Measurements from ENCODE around the gene FAM120B.

Gene FAM120B

DNA sequence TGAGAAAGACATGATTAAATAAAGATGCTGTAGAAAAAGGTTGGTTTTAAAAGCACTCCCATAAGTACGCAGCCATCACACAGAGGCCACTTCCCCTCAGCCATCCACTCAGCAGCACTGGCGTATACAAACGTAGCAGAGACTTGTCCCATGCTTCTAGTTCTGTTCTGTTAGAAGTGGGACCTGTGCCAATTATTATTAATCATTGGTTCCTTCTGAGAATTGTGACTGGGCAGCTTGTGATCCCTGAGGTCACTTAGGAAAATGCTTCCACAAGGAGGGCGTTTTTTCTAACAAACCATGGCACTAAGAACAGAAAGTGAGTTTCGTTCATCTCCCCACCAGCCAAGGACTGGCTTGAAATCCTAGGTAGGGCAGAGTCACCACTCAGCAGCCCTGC lies 53.9 kb downstream of the FAM120B start:
- DNase-seq (ENCODE audit: low read depth): no peak

DNA sequence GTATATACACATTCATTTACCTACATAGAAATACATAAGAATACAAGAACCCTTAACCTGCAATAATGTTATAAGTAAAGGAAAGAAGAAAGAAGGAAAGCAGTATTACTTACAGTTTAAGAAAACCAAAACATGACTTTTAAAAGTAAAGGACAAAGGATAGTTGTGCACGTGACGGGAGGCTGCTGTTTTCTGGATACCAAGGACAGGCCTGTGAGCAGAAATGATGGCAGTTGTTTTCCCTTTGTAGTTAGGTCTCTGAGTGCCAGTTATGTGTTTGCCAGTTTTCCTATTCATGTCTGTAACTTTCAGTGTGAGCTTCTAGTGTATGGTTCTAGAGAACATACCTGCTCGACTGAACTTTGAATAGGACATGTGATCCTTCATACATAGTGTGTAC lies 54.8 kb downstream of the FAM120B start:
- DNase-seq (ENCODE audit: low read depth): no peak

DNA sequence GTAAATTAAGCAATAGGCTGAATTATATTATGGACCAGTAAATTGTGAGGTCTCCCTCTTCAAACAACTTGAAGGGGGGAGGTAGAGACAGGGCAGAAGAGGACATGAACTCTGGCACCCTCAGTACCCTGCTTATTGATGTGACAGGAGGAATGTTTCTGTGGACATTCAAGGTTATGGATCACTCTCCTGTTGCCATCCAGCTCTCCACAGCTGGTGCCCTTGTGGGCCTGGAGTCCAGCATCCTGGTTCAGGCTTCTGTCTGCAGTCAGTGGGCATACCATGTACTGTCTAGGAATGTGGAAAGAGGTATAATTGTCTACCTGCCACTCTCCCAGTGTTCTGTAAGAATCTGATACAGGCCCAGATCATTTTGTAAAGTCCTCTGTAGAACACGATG lies 55.6 kb downstream of the FAM120B start:
- no peak for DNase-seq (ENCODE audit: low read depth)

DNA sequence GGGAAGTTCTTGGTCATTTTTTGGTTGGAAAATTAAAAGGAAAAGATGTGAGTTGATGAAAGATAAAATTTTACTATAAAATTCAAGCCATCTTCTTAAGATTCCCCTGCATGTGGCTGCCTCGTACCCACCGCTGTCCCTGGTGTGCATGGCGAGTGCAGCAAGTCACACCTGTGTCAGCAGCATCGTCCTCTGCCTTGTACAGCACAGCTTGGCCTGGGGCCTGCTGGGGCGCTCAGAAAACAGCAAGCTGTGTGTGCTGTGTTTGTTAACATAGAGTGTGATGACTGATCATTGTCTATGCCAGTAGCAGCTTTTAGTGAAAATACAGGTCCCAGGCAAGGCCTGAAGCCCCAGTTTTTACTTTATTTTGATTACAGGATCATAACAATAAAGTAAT lies 56.7 kb downstream of the FAM120B start:
- no peak for DNase-seq (ENCODE audit: low read depth)

DNA sequence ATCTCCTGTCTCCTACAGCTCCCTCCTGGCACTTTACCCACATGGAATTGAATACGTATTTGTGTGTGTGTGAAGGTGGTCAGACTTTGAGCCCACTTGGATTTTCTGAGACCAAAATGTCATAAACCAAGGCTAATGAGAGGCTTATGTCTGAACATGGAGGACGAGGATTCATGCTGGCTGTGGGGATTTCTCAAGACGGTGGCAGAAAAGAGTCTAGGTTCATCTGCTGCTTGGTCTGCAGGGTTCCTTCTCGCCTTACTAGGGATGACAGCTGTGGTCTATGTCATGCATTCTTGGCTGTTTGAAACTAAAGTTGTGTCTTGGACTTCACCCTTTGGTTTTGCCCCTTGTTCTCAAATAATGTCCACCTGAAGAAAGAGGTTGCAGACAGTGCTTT lies 58.6 kb downstream of the FAM120B start:
- DNase-seq (ENCODE audit: low read depth): no peak

DNA sequence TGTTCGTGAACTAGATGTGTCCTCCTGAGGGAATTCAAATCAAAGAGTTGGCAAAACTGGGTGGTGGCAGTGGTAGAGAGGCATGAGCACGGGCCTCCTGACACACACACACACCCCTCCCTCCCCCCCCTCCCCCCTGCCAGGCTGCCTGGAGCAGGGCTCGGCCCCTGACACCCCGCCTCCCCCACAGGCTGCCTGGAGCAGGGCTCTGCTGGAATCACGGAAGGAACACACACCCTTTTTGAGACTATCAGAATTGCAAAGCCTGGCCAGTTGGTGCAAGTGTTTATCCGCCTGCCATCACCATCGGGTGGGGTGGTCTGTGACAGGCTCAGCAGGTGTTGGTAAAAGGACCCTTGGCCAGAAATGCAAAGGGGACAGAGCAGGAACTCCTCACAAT lies 59.0 kb downstream of the FAM120B start:
- no peak for DNase-seq (ENCODE audit: low read depth)

DNA sequence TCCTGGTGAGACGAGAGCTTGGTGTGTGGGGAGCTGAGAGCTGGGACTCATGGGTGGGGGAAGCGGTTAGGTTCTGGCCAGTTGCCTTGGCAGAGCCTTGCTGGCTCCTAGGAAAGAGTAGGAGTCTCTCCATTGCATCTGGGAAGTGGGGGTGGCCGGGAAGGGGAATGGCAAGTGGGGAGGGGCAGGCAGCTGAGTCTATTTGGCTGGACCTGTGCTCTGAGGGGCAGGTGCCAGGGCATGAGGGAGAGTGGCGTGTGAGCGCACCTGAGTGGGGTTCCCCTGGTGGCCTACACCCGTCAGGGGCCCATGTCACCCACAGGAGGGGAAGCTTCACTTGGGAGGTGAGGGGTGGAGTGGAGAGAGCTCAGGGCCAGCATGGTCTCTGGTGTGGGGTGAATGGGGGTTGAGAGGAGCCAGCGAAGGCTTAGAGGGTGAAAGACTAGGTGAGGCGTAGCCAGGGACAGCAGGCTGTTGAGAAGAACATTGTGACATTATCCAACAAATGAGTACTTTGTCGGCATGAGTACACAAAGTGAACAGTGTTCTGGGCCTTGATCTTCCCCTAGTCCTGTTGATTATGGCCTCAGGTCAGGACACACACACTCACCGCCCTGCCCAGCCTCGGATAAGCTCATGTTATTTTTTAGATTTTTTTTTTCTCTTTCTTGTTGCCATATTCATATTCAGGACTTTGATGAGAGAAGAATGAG lies 59.8 kb downstream of the FAM120B start:
- no peak for DNase-seq (ENCODE audit: low read depth)

DNA sequence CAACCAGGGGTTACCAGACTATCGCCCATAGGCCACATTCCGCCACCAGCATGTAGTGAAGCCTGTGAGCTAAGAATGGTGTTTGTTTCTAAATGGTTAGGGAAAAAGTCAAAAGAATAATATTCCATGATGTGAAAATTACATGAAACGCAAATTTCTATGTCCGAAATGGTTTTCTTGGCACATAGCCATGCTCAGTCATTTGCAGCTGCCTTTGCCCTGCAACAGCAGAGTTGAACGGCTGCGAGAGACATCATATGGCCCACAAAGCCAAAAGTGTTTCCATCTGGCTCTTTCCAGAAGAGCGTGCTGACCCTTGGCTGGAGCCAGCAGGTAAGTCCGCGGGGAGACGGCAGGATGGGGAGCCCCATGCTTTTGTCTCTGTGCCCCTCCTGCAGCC lies 60.7 kb downstream of the FAM120B start:
- no peak for DNase-seq (ENCODE audit: low read depth)

DNA sequence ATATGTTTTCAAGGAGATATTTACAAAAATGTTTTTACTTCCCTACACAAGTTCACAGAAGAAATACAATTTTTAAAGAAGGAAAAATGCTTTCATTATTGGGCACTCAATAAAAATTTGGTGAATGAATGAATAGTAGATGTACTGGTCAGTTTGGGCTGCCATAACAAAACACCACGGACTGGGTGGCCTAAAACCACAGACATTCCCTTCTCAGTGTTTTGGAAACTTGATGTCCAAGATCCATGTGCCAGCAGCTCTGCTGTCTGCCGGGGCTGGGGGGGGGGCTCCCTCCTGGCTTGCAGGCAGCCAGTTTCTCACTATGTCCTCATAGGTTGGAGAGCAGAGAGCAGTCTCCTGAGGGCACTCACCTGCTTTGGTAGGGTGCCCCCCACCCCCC lies 62.0 kb downstream of the FAM120B start:
- DNase-seq (ENCODE audit: low read depth): no peak

DNA sequence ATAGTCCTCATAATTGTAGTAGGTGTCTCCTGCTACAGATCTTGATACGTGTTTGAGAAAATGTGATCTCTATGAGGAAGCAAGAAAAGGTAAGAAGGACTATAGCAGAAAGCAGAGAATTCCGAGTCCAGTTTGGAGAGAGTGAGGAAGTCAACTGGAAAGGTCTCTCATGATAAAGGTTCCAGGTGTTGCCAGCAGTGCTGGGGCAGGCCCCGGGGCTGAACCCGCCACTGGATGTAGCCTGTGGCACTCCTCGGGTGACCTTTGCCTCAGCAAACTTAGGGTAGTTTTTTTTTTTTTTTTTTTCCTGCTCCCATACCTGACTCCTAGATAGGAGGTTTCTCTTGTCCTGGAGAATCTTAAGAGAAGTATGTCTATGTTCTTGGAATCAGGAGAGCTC lies 62.8 kb downstream of the FAM120B start:
- DNase-seq (ENCODE audit: low read depth): no peak

DNA sequence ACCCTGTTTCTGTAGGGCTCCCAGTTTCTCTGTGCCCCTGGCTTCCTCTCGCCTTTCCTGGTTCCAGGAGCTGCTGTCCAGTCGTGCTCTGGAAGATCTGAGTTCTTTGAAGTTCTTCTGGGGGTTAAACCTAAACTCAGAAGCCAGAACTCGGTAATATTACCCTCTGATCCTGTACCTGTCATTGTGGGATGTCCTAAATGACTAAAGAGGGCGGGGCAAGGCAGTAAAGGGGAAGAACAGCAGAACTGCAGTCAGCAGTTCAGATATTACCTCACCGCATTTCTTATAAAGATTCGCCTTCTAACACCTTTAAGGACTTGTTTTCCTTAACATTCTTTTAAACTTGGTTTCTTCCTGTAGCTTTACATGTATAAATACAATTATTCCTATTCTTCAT lies 63.9 kb downstream of the FAM120B start:
- DNase-seq (ENCODE audit: low read depth): no peak

DNA sequence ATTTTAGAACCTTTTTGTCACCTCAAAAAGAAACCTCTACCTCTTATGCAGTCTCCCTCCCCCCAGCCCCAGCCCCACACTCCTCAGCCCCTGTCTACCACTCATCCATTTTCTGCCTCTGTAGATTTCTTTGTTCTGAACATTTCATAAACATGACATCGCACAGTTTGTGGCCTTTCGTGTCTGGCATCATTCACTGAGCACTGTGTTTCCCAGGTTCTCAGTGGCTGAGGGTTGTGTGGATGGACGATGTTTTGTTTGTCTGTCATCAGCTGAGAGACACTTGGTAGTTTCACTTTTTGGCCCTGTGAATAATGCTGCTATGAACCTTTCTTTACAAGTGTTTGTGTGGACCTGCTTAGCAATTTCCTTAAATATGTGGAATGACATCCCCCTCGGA lies 64.5 kb downstream of the FAM120B start:
- DNase-seq (ENCODE audit: low read depth): no peak

DNA sequence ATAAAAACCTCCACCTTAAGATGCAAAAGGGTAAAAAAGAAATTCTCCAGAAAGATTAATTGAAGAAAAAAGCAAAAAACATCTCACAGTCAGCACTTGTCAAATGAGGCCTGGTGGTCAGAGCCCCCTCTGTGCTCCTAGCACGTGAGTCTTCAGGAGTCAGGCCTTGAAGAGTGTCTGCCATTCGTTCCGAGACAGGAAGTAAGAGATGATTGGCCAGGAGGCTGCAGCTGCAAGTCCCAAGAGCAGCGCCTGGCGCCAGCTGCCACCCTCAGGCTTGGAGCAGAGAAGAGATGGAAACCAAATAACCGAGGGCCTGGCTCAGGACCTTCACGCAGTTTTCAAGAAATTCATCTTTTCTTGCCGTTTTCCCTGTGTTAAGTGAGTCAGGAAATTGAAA lies 65.0 kb downstream of the FAM120B start:
- no peak for DNase-seq (ENCODE audit: low read depth)

DNA sequence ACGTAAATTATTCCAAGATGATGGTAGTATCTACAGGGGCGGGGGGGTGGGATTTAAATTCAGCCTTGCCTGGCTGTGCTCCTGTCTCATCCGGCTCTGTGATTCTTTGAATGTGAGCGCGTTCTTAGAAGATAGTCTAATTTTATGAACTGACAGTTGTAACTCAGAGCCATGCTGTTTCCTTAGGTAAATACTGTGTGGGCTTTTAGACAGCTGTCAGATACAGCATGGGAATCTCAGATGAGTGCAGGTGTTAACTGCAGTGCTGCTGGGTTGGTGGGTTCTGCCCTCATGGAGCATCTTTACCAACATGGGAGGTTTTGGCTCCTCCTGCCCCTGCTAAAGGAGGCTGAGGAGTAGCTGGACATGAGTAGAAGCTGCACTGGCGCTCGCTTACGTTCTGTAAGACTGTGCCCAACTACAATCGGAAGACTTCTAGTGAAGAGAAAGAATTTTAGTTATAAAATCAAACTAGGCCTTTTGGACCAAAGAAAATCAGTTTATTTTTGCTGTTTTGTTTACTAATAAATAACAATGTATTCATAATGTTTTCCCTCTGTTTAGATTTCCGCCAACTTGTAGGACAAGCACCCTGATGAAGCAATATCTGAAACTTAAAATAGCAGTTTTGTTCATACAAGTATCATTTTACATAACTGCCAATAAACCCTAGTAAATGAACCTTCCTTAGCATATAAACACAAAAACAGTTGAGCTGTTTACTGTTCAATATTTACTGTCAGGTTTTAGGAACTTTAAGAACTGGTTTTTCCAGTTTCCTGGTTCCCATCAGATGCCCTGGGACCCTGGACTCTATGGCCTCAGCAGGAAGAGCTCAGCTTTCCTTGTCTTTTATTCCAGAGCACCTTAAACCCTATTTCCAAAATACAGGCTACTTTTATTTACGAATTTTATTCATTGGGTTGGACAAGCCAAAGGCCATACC lies 66.1 kb downstream of the FAM120B start:
- DNase-seq (ENCODE audit: low read depth): no peak

DNA sequence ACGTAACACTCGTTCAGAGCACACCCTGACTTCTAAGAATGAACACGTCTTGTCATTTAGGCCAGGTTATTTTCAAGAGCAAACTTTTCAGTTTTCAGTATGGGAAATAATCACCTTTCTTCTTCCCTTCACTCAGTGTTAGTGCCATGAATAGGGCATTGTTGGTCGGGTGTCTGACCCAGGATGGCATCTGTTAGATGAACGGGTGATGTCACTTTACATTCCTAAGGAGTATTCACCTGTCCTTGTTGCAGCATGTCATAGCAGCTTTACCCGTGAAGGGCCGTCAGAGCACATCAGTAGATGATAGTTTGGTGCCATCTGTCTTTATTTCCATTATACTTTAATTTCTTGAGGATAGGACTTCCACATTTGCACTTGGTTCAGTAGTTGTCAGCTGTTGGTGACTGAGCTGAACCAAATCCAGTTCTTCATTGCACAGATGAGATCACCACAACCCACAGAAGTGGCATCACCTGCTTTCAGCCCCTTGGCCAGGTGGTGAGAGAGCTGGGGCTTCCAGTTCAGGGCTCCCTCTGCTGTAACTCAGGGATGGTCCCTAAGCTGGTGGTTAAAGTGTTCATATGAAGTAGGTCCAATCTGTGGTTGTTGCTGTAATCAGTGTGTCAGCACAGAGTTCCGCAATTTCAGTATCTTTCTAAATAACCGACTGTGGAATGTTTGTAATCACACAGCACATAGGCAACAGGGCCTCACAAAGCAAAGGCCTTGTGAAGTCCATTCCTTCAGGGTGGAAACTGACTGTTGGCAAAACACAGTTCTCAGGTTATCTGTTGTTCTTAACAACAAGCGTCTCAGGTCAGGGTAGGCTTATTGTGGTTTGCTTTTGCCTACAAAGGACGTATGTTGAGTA lies 68.2 kb downstream of the FAM120B start:
- DNase-seq (ENCODE audit: low read depth): no peak

DNA sequence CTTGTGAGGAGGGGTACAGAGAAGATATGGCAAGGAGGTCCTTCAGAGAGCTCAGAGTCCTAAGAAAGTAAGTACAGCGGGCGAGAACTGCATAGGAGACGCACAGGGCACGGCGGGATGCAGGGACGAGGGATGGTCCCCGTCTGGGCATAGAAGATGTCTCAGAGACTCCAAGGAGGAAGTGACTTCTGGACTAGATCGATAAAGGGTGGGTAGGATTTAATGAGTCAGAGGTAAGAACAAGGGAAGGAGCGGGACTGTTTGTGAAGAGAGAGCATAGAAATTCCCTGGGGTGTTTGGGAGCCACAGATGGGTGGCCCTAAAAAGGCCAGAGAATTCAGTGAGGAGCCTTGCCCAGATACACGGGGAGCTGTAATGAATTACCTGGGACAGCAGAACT lies 69.1 kb downstream of the FAM120B start:
- DNase-seq (ENCODE audit: low read depth): no peak

DNA sequence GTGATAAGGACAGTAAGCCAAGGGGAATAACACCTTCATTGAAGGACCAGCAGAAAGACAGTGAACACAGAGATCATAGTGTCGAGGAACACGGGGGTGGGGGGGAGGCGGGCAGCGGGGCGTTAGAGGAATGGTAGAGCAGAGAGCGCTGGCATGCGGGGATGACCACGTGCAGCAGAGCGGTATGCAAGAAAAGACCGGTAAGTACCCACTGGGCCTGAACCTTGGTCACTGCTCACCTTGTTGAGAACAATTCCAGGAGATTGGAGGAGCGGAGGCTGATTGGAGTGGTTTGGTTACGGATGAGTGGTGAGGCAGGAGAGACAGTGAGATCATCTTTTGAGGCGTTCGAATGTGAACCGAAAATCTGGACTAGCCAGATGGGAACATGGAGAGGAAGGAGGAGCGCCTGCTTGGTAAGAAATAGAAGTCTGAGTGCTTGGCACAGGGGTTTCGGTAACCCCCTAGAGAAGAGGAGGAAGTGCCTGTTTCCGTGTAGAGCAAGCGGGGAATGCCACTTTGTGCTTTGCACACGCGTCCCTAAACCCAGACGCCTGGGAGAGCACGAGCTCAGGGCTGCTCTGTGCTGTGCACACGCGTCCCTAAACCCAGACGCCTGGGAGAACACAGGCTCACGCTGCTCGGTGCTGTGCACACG lies 70.0 kb downstream of the FAM120B start:
- no peak for DNase-seq (ENCODE audit: low read depth)

DNA sequence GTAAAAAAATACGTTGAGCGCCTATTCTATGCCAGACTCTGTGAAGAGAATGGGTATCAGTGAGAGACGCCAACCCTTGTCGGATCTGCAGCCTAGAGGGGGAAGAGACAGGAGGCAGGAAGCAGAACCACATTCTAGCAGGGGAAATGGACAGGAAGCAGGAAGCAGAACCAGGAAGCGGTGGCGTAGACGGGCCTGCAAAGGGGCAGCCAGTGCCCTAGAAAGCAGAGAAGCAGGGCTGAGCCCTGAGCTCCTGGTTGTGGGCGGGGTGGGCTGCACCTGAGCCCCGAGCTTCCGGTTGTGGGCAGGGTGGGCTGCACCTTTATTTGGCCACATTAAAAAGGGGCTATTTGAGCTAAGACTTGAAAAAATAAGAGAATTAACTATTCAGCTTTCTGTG lies 71.9 kb downstream of the FAM120B start:
- no peak for DNase-seq (ENCODE audit: low read depth)

DNA sequence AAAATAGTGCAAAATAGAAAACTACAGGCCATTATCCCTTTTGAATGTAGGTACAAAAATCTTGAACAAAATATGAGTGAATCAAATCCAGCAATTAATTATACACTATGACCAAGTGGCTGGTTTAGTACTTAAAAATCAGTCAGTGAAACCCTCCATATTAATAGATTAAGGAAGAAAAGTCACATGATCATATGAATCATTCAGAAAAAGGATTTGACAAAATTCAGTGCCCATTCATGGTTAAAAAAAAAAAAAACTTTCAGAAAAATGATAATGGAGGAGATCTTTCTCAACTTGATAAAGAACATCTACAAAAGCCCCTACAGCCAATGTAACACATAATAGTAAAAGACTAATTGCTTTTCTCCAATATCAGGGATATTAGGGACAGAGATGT lies 75.0 kb downstream of the FAM120B start:
- no peak for DNase-seq (ENCODE audit: low read depth)

DNA sequence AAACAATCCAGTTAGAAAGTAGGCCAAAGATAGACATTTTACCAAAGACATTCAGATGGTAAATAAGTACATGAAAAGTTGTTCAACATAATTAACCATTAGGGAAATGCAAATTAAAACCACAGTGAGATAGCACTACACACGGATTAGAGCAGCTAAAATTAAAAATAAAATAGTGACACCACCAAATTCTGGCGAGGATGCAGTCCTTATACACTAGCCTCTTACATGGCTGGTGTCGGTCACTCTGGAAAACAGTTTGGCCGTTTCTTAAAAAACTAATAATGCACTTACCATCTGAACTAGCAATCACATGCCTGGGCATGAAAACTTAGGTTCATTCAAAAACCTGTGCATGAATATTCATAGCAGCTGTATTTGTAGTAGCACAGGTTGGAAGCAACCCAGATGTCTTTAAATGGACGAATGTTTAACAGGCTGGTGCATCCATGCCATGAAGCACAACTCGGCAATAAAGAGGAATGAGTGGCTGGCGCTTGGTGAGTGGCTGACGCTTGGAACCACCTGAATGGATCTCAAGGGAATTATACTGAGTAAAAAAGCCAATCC lies 77.0 kb downstream of the FAM120B start:
- DNase-seq (ENCODE audit: low read depth): no peak

DNA sequence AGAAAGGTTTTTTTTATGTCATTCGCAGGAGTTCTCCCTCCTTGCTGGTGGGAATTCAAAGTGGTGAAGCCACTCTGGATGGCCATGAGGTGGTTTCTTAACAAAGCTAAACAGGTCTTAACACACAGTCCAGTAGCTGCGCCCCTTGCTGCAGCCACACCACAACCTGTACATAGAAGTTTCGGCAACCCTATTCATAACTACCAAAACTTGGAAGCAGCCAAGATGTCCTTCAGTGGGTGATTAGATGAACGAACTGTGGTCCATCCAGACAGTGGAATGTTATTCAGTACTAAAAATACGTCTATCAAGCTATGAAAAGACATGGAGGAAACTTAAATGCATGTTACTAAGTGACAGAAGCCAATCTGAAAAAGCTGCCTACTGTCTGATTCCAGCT lies 78.9 kb downstream of the FAM120B start:
- DNase-seq (ENCODE audit: low read depth): no peak

DNA sequence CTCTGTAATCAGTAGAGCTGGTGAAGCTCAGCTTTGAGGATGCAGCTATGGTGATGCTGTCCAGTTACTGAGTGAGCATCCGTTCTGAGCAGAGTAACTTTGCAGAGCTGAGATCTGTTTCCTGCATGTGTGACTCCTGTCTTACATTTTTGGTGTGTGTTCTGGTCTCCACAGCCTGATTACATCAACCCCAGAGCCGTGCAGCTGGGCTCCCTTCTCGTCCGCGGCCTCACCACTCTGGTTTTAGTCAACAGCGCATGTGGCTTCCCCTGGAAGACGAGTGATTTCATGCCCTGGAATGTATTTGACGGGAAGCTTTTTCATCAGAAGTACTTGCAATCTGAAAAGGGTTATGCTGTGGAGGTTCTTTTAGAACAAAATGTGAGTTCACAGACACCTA lies 81.6 kb downstream of the FAM120B start:
- no peak for DNase-seq (ENCODE audit: low read depth)
